Measurements from ENCODE around the gene CORIN.
"Not testable (repeated sequence)": the region's sequence is repeated elsewhere in the genome, so short reads cannot be mapped to it uniquely, and the experiment has no call there.

The CORIN gene

GRCh38 chr4:47631161-47631560, 206.7 kb downstream of the CORIN start:
- DNase-seq, result no peak

- DNase-seq, result no peak
Measured at GRCh38 chr4:47624031-47624441, 213.8 kb downstream of the CORIN start.

GRCh38 chr4:47621181-47621580, 216.7 kb downstream of the CORIN start:
- DNase-seq, result no peak

GRCh38 chr4:47619691-47620090, 218.2 kb downstream of the CORIN start:
- DNase-seq, result no peak

GRCh38 chr4:47617607-47618006, 220.3 kb downstream of the CORIN start:
- no peak for DNase-seq

- DNase-seq, result no peak
Measured at GRCh38 chr4:47615385-47615784, 222.5 kb downstream of the CORIN start.

- no peak for DNase-seq
Measured at GRCh38 chr4:47612116-47613023, 225.5 kb downstream of the CORIN start.

- DNase-seq, result no peak
Measured at GRCh38 chr4:47606482-47606881, 231.4 kb downstream of the CORIN start.

- DNase-seq, result no peak
Measured at GRCh38 chr4:47598896-47599295, 239.0 kb downstream of the CORIN start.

- no peak for DNase-seq
Measured at GRCh38 chr4:47598320-47598719, 239.5 kb downstream of the CORIN start.

GRCh38 chr4:47597696-47598095, 240.2 kb downstream of the CORIN start:
- no peak for DNase-seq

- no peak for DNase-seq
Measured at GRCh38 chr4:47590325-47590724, 247.5 kb downstream of the CORIN start.

- DNase-seq, result no peak
Measured at GRCh38 chr4:47579235-47579634, 258.6 kb downstream of the CORIN start.

GRCh38 chr4:47577779-47578553, 259.9 kb downstream of the CORIN start:
- DNase-seq, result no peak

GRCh38 chr4:47572981-47573380, 264.9 kb downstream of the CORIN start:
- DNase-seq, result no peak

GRCh38 chr4:47570816-47571215, 267.1 kb downstream of the CORIN start:
- no peak for DNase-seq

GRCh38 chr4:47567511-47567910, 270.4 kb downstream of the CORIN start:
- no peak for DNase-seq

GRCh38 chr4:47566969-47567368, 270.9 kb downstream of the CORIN start:
- DNase-seq, result no peak

- no peak for DNase-seq
Measured at GRCh38 chr4:47566566-47566965, 271.3 kb downstream of the CORIN start.

- DNase-seq, result no peak
Measured at GRCh38 chr4:47562297-47562696, 275.6 kb downstream of the CORIN start.

- no peak for DNase-seq
Measured at GRCh38 chr4:47561331-47561730, 276.5 kb downstream of the CORIN start.

- no peak for DNase-seq
Measured at GRCh38 chr4:47560682-47561081, 277.2 kb downstream of the CORIN start.

GRCh38 chr4:47557255-47557654, 280.6 kb downstream of the CORIN start:
- no peak for DNase-seq

- not testable (repeated sequence) for DNase-seq
Measured at GRCh38 chr4:47555920-47556319, 281.9 kb downstream of the CORIN start.

Data from DMS153 (cell line).